Right lobe of liver (tissue), 5 donors: Measurements from ENCODE around the gene PIEZO2. TPM values are rescaled to one million over a fixed set of nuclear protein-coding genes. Genes with fewer than 3 reads are reported as not detected.

Experiments used
- microRNA-seq, 2 donors: library from miRNA; unstranded; fragments of <30 nt; microRNA quantifications; one replicate each; pipeline ENCODE4, GENCODE V29; 2019 to 2020
- small RNA-seq, 2 experiments: library from RNA; depleted of rRNA; stranded (forward); fragments of <200 nt; gene quantifications; one replicate each; pipeline ENCODE3, GENCODE V24; 2016
- total RNA-seq, 6 experiments: library from RNA; depleted of rRNA in 2 of 6; stranded (reverse); fragments of >200 nt in 2 of 6; fragmentation: NEBNext Ultra II Directional in 3 of 6; extraction: Animal tissue kit (Norgen Biotek cat#: 25700) in 3 of 6; gene quantifications; one replicate each; pipeline versions ENCODE4 v1.1.0 to v1.2.4, GENCODE V29; 2016 to 2023
- donor health status: DM: no; HTN: no; CAD: no.
- donor health status: DM: no; HTN: no; CAD: no.
- donor health status: DM: no; HTN: yes; CAD: no.
- donor health status: DM: no; HTN: yes; CAD: no.

PIEZO2 gene
- total RNA-seq, 6 experiments from 2014 or later: 6.6 to 16.9 (median 10.1) TPM

Small RNA genes within 50 kb of the gene (microRNA-seq; reads per million reads assigned to microRNA genes)
- gene MIR6788: 1.7 to 2.6 reads per million in 2 donors

Small RNA genes within 50 kb of the gene (small RNA-seq; reads per million reads assigned to genes)
- gene AP001180.3 (0 reads per million in 2 experiments), gene AP001180.5 (0 reads per million in 2 experiments), gene MIR6788 (0 reads per million in 2 experiments)
